Activated CD8-positive, alpha-beta memory T cell treated with anti-CD3 and anti-CD28 coated beads, Interleukin-2, amount 10 ng/mL, durations not matched to agents 7 days and 5 days (primary cell): ENCODE measurements around the gene FMOD. TPM values are rescaled to one million over a fixed set of nuclear protein-coding genes. Genes with fewer than 3 reads are reported as not detected.
A peak's percentile ranks its signal among the peaks of the same experiment; 100 is the strongest.

Experiments
- ATAC-seq: fragments of 150-1000 bp; cut with Tn5 transposase; one replicate; pipeline ENCODE4 v1.10.0; 2021; ENCODE audit warnings: moderate library complexity
- CTCF ChIA-PET: fragments of 350-600 bp; sonication (Branson Sonifier 250); formaldehyde crosslinking; loops from one replicate; lab custom pipeline; 2021; ENCODE audit warnings: antibody characterized with exemption; lab: Charles Lee
- DNase-seq: peaks from one replicate; pipeline ENCODE4 v3.0.0-alpha.2; 2020
- H3K27ac Mint-ChIP-seq: one replicate; pipeline ENCODE4 v1.8.0; 2021; ENCODE audit warnings: mild to moderate bottlenecking, mixed read lengths
- H3K27me3 Mint-ChIP-seq: one replicate; pipeline ENCODE4 v1.8.0; 2021; ENCODE audit warnings: mixed read lengths
- H3K36me3 Mint-ChIP-seq: one replicate; pipeline ENCODE4 v1.8.0; 2021; ENCODE audit warnings: mild to moderate bottlenecking, mixed read lengths
- H3K4me1 Mint-ChIP-seq: one replicate; pipeline ENCODE4 v1.8.0; 2021; ENCODE audit warnings: mixed read lengths
- H3K4me3 Mint-ChIP-seq: one replicate; pipeline ENCODE4 v1.8.0; 2021; ENCODE audit warnings: mild to moderate bottlenecking, moderate library complexity, mixed read lengths
- H3K9me3 Mint-ChIP-seq: one replicate; pipeline ENCODE4 v1.8.0; 2022; ENCODE audit warnings: low read depth, mixed read lengths
- total RNA-seq, 2 experiments: library from RNA; stranded (reverse); gene quantifications; one replicate each; pipeline ENCODE4 v1.2.3, GENCODE V29; 2021

Gene FMOD
- total RNA-seq, 2 experiments from 2014 or later: 0.19 TPM; not detected in 1

DNA sequence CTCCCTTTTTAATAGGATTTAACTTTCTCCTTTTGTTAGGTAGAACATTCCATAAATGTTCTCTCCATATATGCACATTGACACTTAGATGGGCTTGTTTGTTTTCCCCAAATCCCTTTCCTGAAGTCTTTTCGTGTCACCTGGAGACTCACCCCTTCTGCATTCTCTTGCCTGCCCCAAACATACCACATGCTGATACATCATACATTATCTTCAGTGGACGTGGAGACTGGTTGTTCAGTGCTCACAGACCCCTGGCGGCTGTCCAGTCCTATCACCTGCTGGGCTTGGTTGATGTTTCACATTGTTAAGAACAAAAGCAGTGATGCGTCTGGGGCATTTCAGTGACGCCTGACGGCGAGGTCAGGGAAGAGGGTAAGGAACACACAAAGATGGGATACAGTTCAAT is 22.2 kb downstream of the FMOD start:
- no peaks in the 10 kb centered on the region for H3K27me3 Mint-ChIP-seq
- DNase-seq (no peak), ATAC-seq (no peak)
- no peak overlapping the region for H3K27ac Mint-ChIP-seq
- no peaks in the 10 kb centered on the region for H3K36me3 Mint-ChIP-seq
- no peaks in the 10 kb centered on the region for H3K9me3 Mint-ChIP-seq
- H3K4me1 Mint-ChIP-seq: peaks cover 49% of the 10 kb centered on the region
- no peak overlapping the region for H3K4me3 Mint-ChIP-seq
- CTCF ChIA-PET: interaction anchor here (0.6 to 9.7 kb wide), 8 partner anchors 8 to 61 kb away, joined by 3 to 227 read pairs (median 48); partner anchors contain the start of gene BTG2

DNA sequence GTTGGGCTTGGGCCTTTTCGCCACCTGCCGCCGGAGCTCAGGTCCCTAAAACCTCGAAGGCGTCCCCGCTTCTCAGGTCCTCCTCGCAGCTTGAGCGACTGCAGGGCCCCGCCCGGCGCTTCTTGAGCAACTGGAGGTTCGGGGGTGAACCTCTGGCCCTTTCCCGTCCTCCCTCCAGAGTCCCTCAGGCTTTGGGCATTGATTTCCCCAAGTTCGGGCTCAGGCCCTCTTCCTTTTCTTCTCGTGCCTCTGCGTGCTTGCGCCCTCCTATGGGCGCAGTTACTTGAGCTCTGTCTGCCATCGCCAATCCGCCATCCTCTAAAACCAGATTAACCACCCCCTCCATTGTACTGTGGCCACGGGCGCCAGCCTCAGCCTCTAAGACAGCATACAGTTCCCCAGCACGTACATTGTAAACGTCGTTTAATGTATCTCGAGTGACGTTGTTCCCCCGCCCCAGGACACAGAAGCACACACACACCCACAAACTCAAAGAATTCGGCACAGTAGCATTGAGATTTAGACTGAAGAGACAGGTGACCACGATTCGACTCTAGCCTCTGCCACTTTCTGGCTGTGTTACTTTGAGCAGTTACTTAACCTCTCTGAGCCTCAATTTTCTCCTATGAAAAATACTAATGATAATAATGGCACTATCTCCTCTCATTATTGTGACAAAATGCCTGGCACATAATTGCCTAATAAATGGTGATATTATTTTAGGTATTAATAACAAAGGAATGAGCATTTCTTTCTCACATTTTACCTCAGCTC is 23.1 kb downstream of the FMOD start:
- ATAC-seq (peak; percentile 58), DNase-seq (peak; percentile 86)
- CTCF ChIA-PET: interaction anchor here (0.8 to 9.7 kb wide), 9 partner anchors 10 to 159 kb away, joined by 3 to 227 read pairs (median 68); partner anchors contain the start of gene BTG2
- peaks cover 58% of the 10 kb centered on the region for H3K4me1 Mint-ChIP-seq
- peak overlapping the region; percentile 91 for H3K27ac Mint-ChIP-seq
- no peaks in the 10 kb centered on the region for H3K27me3 Mint-ChIP-seq
- H3K36me3 Mint-ChIP-seq: no peaks in the 10 kb centered on the region
- no peaks in the 10 kb centered on the region for H3K9me3 Mint-ChIP-seq
- peak overlapping the region; percentile 71 for H3K4me3 Mint-ChIP-seq

DNA sequence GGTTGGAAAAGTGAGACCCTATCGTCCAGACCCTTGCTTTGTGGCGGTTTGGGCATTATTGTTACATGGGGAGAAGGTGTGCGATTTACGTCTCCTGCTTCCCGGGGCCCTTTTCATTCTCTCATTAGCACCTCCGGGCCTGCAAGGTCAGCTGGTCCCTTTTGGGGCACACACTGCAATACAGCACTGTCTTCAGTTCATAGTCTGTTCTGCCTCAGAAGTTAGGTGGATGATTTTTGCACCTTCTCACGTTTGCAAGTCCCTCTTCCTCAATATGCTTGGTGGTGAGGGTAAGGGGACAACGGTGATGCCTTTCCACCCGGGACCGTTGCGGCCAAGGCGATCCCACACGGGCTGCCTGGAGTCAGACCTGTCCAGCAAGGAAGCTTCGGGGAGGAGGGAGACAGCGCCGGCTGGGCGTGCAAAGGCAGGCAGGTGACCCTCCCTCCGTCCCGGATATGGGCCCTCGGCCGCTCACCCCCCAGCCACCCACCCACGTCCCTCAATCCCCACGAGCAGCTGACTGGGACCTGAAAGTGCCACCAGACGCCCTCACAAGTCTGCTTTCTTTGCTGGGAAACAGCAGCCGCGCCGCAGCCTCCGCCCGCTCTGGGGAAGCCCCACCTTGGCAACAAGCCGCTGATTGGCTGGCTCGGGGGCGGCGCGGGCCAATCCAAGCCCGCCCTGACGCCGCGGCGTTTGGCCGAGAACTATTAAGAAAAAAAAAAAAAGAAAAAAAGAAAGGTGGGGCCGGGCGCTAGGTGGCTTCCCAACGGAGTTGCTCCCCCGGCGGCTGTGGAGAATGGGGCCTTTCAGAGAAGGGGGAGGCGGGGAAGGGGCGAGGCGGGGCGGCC is 23.9 kb downstream of the FMOD start:
- Mint-ChIP-seq H3K4me3 (peak overlapping the region; percentile 71), H3K36me3 (no peaks in the 10 kb centered on the region), H3K4me1 (peaks cover 66% of the 10 kb centered on the region), H3K9me3 (no peaks in the 10 kb centered on the region), H3K27me3 (no peaks in the 10 kb centered on the region), H3K27ac (peak overlapping the region; percentile 91)
- CTCF ChIA-PET: interaction anchor here (0.8 to 9.7 kb wide), 10 partner anchors 9 to 288 kb away, joined by 3 to 227 read pairs (median 38); partner anchors contain the start of gene BTG2
- DNase-seq (peak; percentile 96), ATAC-seq (peak; percentile 91)

- Mint-ChIP-seq H3K36me3 (no peaks in the 10 kb centered on the region), H3K4me1 (peaks cover 79% of the 10 kb centered on the region), H3K4me3 (no peak overlapping the region), H3K27ac (peak overlapping the region; percentile 67), H3K9me3 (no peaks in the 10 kb centered on the region), H3K27me3 (no peaks in the 10 kb centered on the region)
- DNase-seq (no peak), ATAC-seq (no peak)
- CTCF ChIA-PET: interaction anchor here (1.1 to 9.7 kb wide), 10 partner anchors 8 to 179 kb away, joined by 3 to 227 read pairs (median 38); partner anchors contain the start of gene BTG2
Observed at GRCh38 chr1:203325418-203326091, 25.4 kb downstream of the FMOD start.

GRCh38 chr1:203325026-203325417 is 25.9 kb downstream of the FMOD start:
- peaks cover 83% of the 10 kb centered on the region for H3K4me1 Mint-ChIP-seq

DNA sequence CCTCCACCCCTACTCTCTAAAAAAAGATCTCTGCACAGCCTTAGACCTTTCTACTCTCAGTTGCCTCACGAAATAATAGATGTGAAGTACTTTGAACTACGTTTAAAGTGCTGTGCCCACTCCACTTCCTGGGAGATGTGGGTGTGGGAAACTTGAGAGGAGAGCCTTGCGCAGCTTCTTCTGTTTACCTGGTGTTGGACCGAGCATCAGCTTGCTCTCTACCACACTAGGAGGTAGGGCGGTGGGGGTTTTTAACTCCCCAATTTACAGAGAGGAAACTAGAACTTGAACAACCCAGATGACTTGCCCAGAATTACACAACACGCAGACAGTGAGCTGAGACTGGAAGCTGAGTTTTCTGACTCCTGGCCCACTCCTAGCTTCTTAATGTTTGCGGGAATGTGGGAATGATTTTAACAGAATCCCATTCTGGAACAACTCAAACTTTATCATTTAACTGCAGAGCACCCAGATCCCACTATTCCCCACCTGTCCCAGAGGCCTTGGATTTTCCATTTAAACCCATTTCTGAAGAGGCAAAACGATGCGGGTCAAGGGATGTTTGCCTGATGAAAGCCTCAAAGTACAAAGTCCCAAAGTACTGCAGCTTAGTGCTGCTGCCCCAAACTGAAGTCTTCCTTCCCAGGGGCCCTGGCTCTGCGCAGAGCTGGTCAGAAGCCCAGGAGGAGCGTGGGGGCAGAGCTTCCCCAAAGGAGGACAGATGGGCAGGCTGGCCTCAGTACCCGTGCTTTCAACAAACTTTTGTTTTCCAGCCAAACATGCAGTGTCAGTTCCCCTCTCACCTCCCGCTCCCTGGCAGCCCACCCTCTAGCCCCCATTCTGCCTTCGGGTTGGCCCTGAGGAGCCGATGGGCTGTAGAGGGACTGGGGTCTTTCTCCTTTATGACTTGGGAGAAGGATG is 26.6 kb downstream of the FMOD start:
- H3K4me3 Mint-ChIP-seq: peak overlapping the region; percentile 27
- H3K4me1 Mint-ChIP-seq: peaks cover 83% of the 10 kb centered on the region
- peak overlapping the region; percentile 73 for H3K27ac Mint-ChIP-seq
- ATAC-seq: no peak
- no peaks in the 10 kb centered on the region for H3K9me3 Mint-ChIP-seq
- H3K36me3 Mint-ChIP-seq: no peaks in the 10 kb centered on the region
- DNase-seq: no peak
- CTCF ChIA-PET: interaction anchor here (0.9 to 9.7 kb wide), 8 partner anchors 7 to 163 kb away, joined by 3 to 227 read pairs (median 74); partner anchors contain the start of gene BTG2
- H3K27me3 Mint-ChIP-seq: no peaks in the 10 kb centered on the region

More at GRCh38 chr1:203325026-203325417, 25.9 kb downstream of the FMOD start:
- Mint-ChIP-seq H3K4me3 (peak overlapping the region; percentile 15), H3K27ac (peak overlapping the region; percentile 67), H3K9me3 (no peaks in the 10 kb centered on the region), H3K36me3 (no peaks in the 10 kb centered on the region), H3K27me3 (no peaks in the 10 kb centered on the region)
- CTCF ChIA-PET: interaction anchor here (1.1 to 9.7 kb wide), 9 partner anchors 8 to 179 kb away, joined by 3 to 227 read pairs (median 68); partner anchors contain the start of gene BTG2
- DNase-seq: peak; percentile 88
- peak; percentile 9 for ATAC-seq

GRCh38 chr1:203323587-203323986 is 27.3 kb downstream of the FMOD start:
- CTCF ChIA-PET: interaction anchor here (0.9 to 9.7 kb wide), 7 partner anchors 14 to 164 kb away, joined by 7 to 227 read pairs (median 81); partner anchors contain the start of gene BTG2
- Mint-ChIP-seq H3K36me3 (no peaks in the 10 kb centered on the region), H3K9me3 (no peaks in the 10 kb centered on the region), H3K27me3 (no peaks in the 10 kb centered on the region), H3K27ac (peak overlapping the region; percentile 26), H3K4me1 (peaks cover 82% of the 10 kb centered on the region), H3K4me3 (no peak overlapping the region)
- DNase-seq: no peak
- no peak for ATAC-seq

GRCh38 chr1:203322500-203323179 is 28.3 kb downstream of the FMOD start:
- no peaks in the 10 kb centered on the region for H3K27me3 Mint-ChIP-seq
- H3K9me3 Mint-ChIP-seq: no peaks in the 10 kb centered on the region
- no peak for DNase-seq
- peaks cover 73% of the 10 kb centered on the region for H3K4me1 Mint-ChIP-seq
- H3K4me3 Mint-ChIP-seq: no peak overlapping the region
- CTCF ChIA-PET: interaction anchor here (2.4 to 9.7 kb wide), 6 partner anchors 13 to 166 kb away, joined by 8 to 227 read pairs (median 114); partner anchors contain the start of gene BTG2
- H3K27ac Mint-ChIP-seq: peak overlapping the region; percentile 28
- no peak for ATAC-seq
- no peaks in the 10 kb centered on the region for H3K36me3 Mint-ChIP-seq

GRCh38 chr1:203321273-203322052 is 29.5 kb downstream of the FMOD start:
- Mint-ChIP-seq H3K4me1 (peaks cover 67% of the 10 kb centered on the region), H3K27ac (peak overlapping the region; percentile 81), H3K9me3 (no peaks in the 10 kb centered on the region), H3K4me3 (no peak overlapping the region), H3K27me3 (no peaks in the 10 kb centered on the region), H3K36me3 (no peaks in the 10 kb centered on the region)
- no peak for ATAC-seq
- CTCF ChIA-PET: interaction anchor here (1.0 to 9.7 kb wide), 6 partner anchors 12 to 167 kb away, joined by 4 to 227 read pairs (median 78); partner anchors contain the start of gene BTG2
- DNase-seq: no peak

GRCh38 chr1:203320591-203321272 is 30.2 kb downstream of the FMOD start:
- H3K36me3 Mint-ChIP-seq: no peaks in the 10 kb centered on the region
- no peaks in the 10 kb centered on the region for H3K9me3 Mint-ChIP-seq
- peak overlapping the region; percentile 81 for H3K27ac Mint-ChIP-seq
- H3K4me3 Mint-ChIP-seq: no peak overlapping the region
- H3K4me1 Mint-ChIP-seq: peaks cover 59% of the 10 kb centered on the region
- CTCF ChIA-PET: interaction anchor here (0.6 to 9.7 kb wide), 8 partner anchors 8 to 168 kb away, joined by 3 to 227 read pairs (median 8); partner anchors contain the start of gene BTG2
- ATAC-seq (peak; percentile 79), DNase-seq (peak; percentile 87)
- H3K27me3 Mint-ChIP-seq: no peaks in the 10 kb centered on the region
